Neutrophil (primary cell): Measurements from ENCODE around the gene OLFM1.

ENCODE experiments used
- H3K27ac ChIP-seq: fragments of 200-600 bp; sonication (generic); 2 replicates; pipeline ENCODE4 v1.5.1; 2016; ENCODE audit warnings: mild to moderate bottlenecking, moderate library complexity
- H3K27me3 ChIP-seq: fragments of 200-600 bp; sonication (generic); 2 replicates; pipeline ENCODE4 v1.6.0; 2016; ENCODE audit warnings: mild to moderate bottlenecking
- H3K36me3 ChIP-seq: fragments of 200-600 bp; sonication (generic); 2 replicates; pipeline ENCODE4 v1.5.1; 2017
- H3K4me1 ChIP-seq, 2 experiments: fragments of 200-600 bp in 1 of 2; sonication (generic) in 1 of 2; 1 replicate in 1 of 2; 2 replicates in 1 of 2; pipeline versions ENCODE4 v1.5.1 to v1.6.1; 2013 to 2016; ENCODE audit warnings: low read depth in 1 of 2, low read length in 1 of 2, mild to moderate bottlenecking in 1 of 2, moderate library complexity in 1 of 2; ENCODE audit not compliant: control insufficient read depth in 1 of 2, insufficient read depth in 1 of 2
- H3K4me3 ChIP-seq, 2 experiments: fragments of 200-600 bp in 1 of 2; sonication (generic) in 1 of 2; 1 replicate in 1 of 2; 2 replicates in 1 of 2; pipeline ENCODE4 v1.5.1; 2013 to 2016; ENCODE audit warnings: low read depth in 1 of 2, low read length in 1 of 2, mild to moderate bottlenecking in 1 of 2, moderate library complexity in 1 of 2
- H3K9me3 ChIP-seq: fragments of 200-600 bp; sonication (generic); 2 replicates; pipeline ENCODE4 v1.5.1; 2016
- TF ChIP-seq, protein P1 (sequence below): fragments of 200-600 bp; sonication (generic); IDR thresholded peaks from 2 replicates; pipeline ENCODE4 v1.5.1; 2016; ENCODE audit warnings: antibody characterized with exemption

OLFM1 gene

DNA sequence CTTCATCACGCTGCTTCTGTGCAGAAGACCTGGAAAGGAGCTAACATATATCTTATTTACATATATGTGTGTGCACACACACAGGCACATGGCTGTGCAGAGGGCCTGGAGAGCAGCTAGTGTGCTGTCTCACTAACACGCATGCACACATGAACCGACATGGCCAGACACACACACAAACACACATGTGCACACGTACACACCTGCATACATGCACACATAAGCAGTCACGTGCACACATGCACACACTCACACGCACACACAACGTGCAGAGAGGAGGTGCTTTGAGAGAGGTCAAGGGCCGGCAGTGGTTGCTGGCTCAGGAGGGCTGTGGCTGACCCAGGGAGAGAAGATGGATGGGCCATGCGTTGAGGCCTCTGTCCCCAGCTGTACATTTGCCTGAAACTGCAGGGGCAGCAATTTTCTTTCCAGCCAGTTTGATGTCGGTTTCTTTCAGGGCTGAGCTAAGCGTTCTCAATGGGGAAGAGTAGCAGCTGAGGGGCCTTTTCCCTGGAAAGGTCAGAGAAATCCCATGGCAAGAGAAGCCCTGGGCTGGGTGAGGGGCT, 66.7 kb downstream of the OLFM1 start:
- Histone ChIP-seq H3K4me1 (no peaks in the 10 kb centered on the region), H3K27me3 (peaks cover 4% of the 10 kb centered on the region), H3K36me3 (no peaks in the 10 kb centered on the region), H3K27ac (no peak overlapping the region), H3K9me3 (no peaks in the 10 kb centered on the region), H3K4me3 (no peak overlapping the region)
- TF ChIP-seq, protein P1, sequence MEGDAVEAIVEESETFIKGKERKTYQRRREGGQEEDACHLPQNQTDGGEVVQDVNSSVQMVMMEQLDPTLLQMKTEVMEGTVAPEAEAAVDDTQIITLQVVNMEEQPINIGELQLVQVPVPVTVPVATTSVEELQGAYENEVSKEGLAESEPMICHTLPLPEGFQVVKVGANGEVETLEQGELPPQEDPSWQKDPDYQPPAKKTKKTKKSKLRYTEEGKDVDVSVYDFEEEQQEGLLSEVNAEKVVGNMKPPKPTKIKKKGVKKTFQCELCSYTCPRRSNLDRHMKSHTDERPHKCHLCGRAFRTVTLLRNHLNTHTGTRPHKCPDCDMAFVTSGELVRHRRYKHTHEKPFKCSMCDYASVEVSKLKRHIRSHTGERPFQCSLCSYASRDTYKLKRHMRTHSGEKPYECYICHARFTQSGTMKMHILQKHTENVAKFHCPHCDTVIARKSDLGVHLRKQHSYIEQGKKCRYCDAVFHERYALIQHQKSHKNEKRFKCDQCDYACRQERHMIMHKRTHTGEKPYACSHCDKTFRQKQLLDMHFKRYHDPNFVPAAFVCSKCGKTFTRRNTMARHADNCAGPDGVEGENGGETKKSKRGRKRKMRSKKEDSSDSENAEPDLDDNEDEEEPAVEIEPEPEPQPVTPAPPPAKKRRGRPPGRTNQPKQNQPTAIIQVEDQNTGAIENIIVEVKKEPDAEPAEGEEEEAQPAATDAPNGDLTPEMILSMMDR: no peak

DNA sequence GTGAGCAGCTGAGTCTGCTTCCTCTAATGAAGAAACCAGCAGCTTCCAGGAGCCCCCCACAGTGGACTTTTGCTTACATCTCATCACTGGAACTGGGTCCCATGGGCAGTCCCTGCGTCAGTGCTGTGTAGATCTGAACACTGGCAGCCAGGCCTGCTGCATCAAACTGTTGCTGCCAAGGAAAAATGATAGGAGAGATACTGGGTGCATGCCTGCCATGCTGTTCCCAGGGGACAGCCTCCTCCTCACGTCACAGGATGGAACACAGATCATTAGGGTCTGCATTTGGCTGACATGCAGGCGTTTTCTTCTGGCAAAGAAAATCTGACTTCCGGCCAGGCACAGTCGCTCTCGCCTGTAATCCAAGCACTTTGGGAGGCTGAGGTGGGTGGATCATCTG, 67.9 kb downstream of the OLFM1 start:
- TF ChIP-seq, protein P1: no peak
- H3K36me3 ChIP-seq: no peaks in the 10 kb centered on the region
- H3K4me1 ChIP-seq: no peaks in the 10 kb centered on the region
- H3K27ac ChIP-seq: no peak overlapping the region
- H3K27me3 ChIP-seq: peaks cover 4% of the 10 kb centered on the region
- no peak overlapping the region for H3K4me3 ChIP-seq
- no peaks in the 10 kb centered on the region for H3K9me3 ChIP-seq

DNA sequence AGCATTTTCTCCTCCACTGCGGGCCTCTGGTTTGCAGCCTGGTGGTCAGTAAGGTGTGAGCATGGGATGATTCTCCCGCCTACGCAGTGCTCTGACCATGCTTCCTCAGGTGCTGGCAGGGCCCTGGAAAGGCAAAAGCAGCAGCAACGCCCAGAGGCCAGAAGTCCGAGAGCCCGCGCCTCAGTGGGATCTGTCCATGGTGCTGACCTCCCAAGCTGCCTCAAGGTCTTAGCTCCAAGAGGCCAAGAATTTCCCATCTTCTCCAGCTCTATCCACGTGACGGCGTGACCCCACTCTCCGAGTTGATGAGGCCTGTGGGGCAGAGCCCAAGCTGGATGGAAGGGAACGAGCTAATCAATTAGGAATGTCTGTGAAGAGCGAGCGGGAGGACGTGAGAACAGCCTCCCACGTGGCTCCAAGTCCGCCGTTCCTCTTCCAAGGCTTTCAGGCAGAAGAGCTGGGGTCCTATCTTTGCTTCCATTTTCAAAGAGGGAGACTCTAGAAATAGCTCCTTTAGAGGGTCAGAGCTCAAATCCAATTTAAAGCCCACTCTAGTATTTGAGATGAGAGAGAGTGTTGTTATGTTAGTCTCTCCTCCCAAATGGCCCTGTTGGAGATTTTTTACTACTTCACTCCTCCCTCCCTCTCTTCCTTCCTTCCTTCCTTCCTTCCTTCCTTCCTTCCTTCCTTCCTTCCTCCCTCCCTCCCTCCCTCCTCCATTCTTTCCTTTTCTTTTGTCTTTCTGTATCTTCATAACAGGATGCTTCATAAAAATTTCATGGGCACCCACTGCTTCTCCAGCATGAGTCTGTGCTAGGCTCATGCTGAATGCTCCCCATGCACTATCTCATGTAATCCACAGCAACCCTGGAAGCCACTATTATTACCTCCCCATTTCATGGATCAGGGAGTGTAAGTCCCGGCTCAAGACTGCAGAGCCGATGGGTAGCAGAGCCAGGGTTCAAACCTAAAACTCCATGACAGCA, 69.3 kb downstream of the OLFM1 start:
- H3K4me1 ChIP-seq: no peaks in the 10 kb centered on the region
- no peaks in the 10 kb centered on the region for H3K9me3 ChIP-seq
- TF ChIP-seq, protein P1: no peak
- H3K27ac ChIP-seq: no peak overlapping the region
- H3K36me3 ChIP-seq: no peaks in the 10 kb centered on the region
- peaks cover 4% of the 10 kb centered on the region for H3K27me3 ChIP-seq
- H3K4me3 ChIP-seq: no peak overlapping the region

DNA sequence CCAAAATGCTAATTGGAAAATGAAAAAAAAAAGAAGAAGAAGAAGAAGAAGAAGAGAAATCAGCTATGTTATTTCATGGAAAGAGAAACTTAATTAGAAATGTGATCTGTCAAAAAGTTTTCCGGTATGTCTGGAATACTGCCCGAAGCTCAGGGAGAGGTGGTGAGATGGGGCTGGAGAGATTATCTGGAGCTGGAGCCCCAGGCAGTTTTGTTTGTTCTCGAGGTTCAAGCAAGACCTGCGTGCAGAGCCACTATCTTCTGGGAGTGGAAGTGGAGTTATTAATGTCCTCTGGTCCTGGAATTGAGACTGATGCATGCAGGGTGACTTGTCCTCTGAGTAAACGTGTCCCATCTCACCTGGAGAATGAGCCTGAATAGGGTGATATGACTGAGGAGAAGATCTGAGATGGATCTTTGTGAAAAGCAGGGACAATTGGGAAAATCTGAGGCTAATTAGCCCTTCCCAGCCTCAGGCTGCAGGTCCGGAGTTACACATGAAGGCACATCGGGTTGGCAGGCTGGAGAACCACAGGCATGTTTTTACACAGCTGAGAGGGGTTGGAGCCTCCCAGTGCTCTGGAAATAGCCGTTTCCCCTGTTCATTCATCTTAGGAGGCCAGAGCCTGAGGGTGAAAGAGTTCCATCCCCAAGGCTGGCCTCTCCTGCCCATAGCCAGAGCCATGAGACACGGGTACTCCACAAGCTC, 70.5 kb downstream of the OLFM1 start:
- peaks cover 4% of the 10 kb centered on the region for H3K27me3 ChIP-seq
- no peaks in the 10 kb centered on the region for H3K36me3 ChIP-seq
- H3K9me3 ChIP-seq: no peaks in the 10 kb centered on the region
- H3K4me1 ChIP-seq: no peaks in the 10 kb centered on the region
- no peak overlapping the region for H3K27ac ChIP-seq
- H3K4me3 ChIP-seq: no peak overlapping the region
- TF ChIP-seq, protein P1: no peak

DNA sequence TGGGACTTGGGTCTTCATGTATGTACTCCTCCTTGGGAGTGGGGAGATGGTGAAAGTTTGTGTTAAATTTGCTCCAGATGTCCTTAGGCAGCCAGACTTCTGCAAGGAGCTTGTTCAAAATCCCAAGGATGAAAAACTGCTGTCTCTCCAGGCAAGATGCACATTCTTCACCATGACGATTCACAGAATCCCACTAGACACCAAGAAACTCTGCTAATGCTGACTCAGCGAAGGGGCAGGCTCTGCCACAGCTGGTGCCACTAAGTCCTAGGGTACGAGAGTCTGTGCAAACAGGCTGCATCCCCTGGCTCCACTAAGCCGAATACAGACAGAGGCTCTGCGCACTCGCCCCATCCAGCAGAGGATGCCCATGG, 71.1 kb downstream of the OLFM1 start:
- H3K4me3 ChIP-seq: no peak overlapping the region
- TF ChIP-seq, protein P1: no peak
- no peaks in the 10 kb centered on the region for H3K9me3 ChIP-seq
- H3K4me1 ChIP-seq: no peaks in the 10 kb centered on the region
- H3K36me3 ChIP-seq: no peaks in the 10 kb centered on the region
- no peak overlapping the region for H3K27ac ChIP-seq
- H3K27me3 ChIP-seq: peaks cover 4% of the 10 kb centered on the region
